ENCODE measurements around the gene FHIT.

FHIT gene

GRCh38 chr3:60268123-60268522 is 983.1 kb downstream of the FHIT start:
- no peak overlapping the region for H3K4me3 ChIP-seq (ENCODE audit: low read depth, low read length)
- TF ChIP-seq CTCF (IDR thresholded peaks at IDR 0.05; ENCODE audit: low read depth, low read length) = no peak
- H3K9me3 ChIP-seq = no peaks in the 10 kb centered on the region
- H3K27me3 ChIP-seq = no peaks in the 10 kb centered on the region
- H3K4me1 ChIP-seq = no peaks in the 10 kb centered on the region
- DNase-seq = no peak
- no peaks in the 10 kb centered on the region for H3K36me3 ChIP-seq

DNA sequence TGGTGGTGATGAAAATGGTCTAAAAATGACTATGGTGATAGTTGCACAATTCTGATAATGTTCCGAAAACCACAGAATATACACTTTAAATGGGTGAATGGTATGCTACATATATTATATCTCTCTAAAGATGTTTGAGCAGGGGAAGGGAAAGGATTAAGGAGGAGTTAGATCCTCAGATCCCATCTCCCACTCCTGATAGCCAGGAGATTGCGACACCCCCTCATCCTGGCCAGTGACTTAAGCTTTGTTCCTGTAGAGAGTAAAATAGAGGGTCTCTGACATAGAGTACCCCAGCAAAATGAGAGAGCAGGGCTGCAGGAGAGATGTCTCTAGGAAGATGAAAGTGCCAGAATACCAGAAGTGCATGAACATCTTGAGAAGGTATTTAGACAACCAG is 984.8 kb downstream of the FHIT start:
- Histone ChIP-seq H3K36me3 (no peaks in the 10 kb centered on the region), H3K4me1 (no peaks in the 10 kb centered on the region), H3K4me3 (ENCODE audit: low read depth, low read length) (no peak overlapping the region), H3K9me3 (no peaks in the 10 kb centered on the region), H3K27me3 (no peaks in the 10 kb centered on the region)
- no peak for DNase-seq
- TF ChIP-seq CTCF (IDR thresholded peaks at IDR 0.05; ENCODE audit: low read depth, low read length) = no peak

DNA sequence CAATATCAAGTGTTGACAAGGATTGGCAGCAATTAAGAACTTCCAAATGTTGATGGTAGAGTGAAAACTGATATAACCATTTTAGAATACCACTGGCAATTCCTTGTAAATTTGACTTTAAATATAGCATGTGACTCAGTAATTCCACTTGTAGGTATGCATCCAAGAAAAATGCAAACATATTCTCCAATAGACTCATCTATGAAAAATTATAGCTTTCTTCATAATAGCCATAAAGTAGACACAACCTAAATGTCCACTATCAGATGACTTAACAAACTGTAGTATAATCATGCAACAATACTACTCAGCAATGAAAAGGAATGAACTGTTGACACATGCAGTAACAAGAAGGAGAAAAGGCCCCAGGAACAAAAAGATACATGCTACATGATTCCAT is 988.1 kb downstream of the FHIT start:
- Histone ChIP-seq H3K9me3 (no peaks in the 10 kb centered on the region), H3K4me1 (no peaks in the 10 kb centered on the region), H3K4me3 (ENCODE audit: low read depth, low read length) (no peak overlapping the region), H3K36me3 (no peaks in the 10 kb centered on the region), H3K27me3 (no peaks in the 10 kb centered on the region)
- DNase-seq = no peak
- no peak for TF ChIP-seq CTCF (IDR thresholded peaks at IDR 0.05; ENCODE audit: low read depth, low read length)

- H3K27me3 ChIP-seq = no peaks in the 10 kb centered on the region
- H3K36me3 ChIP-seq = no peaks in the 10 kb centered on the region
- no peak for TF ChIP-seq CTCF (IDR thresholded peaks at IDR 0.05; ENCODE audit: low read depth, low read length)
- H3K4me3 ChIP-seq (ENCODE audit: low read depth, low read length) = no peak overlapping the region
- no peaks in the 10 kb centered on the region for H3K4me1 ChIP-seq
- DNase-seq = no peak
- no peaks in the 10 kb centered on the region for H3K9me3 ChIP-seq
These were observed 988.7 kb downstream of the FHIT start for GRCh38 chr3:60262546-60262945.

GRCh38 chr3:60260546-60260945 is 990.7 kb downstream of the FHIT start:
- H3K4me1 ChIP-seq = no peaks in the 10 kb centered on the region
- TF ChIP-seq CTCF (IDR thresholded peaks at IDR 0.05; ENCODE audit: low read depth, low read length) = no peak
- H3K4me3 ChIP-seq (ENCODE audit: low read depth, low read length) = no peak overlapping the region
- H3K9me3 ChIP-seq = no peaks in the 10 kb centered on the region
- no peaks in the 10 kb centered on the region for H3K36me3 ChIP-seq
- no peaks in the 10 kb centered on the region for H3K27me3 ChIP-seq
- no peak for DNase-seq

- Histone ChIP-seq H3K36me3 (no peaks in the 10 kb centered on the region), H3K4me1 (no peaks in the 10 kb centered on the region), H3K9me3 (no peaks in the 10 kb centered on the region), H3K4me3 (ENCODE audit: low read depth, low read length) (no peak overlapping the region), H3K27me3 (no peaks in the 10 kb centered on the region)
- DNase-seq = no peak
- no peak for TF ChIP-seq CTCF (IDR thresholded peaks at IDR 0.05; ENCODE audit: low read depth, low read length)
These were observed 1000.4 kb downstream of the FHIT start for GRCh38 chr3:60250810-60251209.
